Ishikawa (cell line): ENCODE measurements around the gene GNB1L.

Source experiments
- EP300 ChIP-seq: IDR thresholded peaks from 2 replicates; pipeline ENCODE4 v1.6.1; 2012; ENCODE audit warnings: borderline replicate concordance
- MAX ChIP-seq: IDR thresholded peaks from 2 replicates; pipeline ENCODE4 v1.6.1; 2012
- NFIC ChIP-seq: IDR thresholded peaks from 2 replicates; pipeline ENCODE4 v1.6.1; 2012
- TEAD4 ChIP-seq: IDR thresholded peaks from 2 replicates; pipeline ENCODE4 v1.6.1; 2012
- YY1 ChIP-seq: IDR thresholded peaks from 2 replicates; pipeline ENCODE4 v1.6.1; 2012; ENCODE audit warnings: low read depth
- ZBTB7A ChIP-seq: IDR thresholded peaks from 2 replicates; pipeline ENCODE4 v1.6.1; 2012; ENCODE audit warnings: low read depth

GRCh38 chr22:19886605-19887255, 32.1 kb upstream of the GNB1L start:
- no peak for TF ChIP-seq MAX
- no peak for TF ChIP-seq YY1
- no peak for TF ChIP-seq ZBTB7A
- TF ChIP-seq NFIC: no peak
- TF ChIP-seq EP300: no peak
- no peak for TF ChIP-seq TEAD4
